ENCODE measurements around the gene KRT8. TPM values are rescaled to one million over a fixed set of nuclear protein-coding genes. Genes with fewer than 3 reads are reported as not detected.

The KRT8 gene
- total RNA-seq, 2 experiments from 2014 or later, result 0.56 to 1.1 TPM

DNA sequence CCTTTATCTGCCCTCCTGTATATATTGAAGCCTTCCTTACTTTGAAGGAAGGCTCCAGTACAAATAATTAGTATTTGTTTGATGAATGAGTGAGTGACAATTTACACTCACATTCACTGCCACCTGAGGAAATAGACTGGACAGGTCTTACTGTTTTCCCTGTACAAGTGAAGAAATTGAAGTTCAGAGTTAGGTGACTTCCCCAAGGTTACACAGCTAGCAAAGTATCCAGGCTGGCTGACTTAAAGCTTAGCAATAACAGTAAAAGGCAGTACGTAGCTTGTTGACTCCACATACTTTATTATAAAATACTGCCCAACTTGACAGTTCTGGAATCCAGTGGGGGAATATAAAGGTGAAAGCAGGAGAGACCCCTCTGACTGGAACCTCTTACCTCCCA, 41.5 kb upstream of the KRT8 start:
- H3K4me1 Mint-ChIP-seq, result peaks cover 4% of the 10 kb centered on the region
- no peaks in the 10 kb centered on the region for H3K36me3 Mint-ChIP-seq (ENCODE audit: low read depth)
- no peak overlapping the region for H3K27ac Mint-ChIP-seq
- POLR2A ChIA-PET, result interaction anchor here (0.6 kb wide), 1 partner anchor 166 kb away, joined by 4 read pairs; no protein-coding TSS in a partner anchor
- CTCF ChIA-PET, result interaction anchor here (0.9 to 1.8 kb wide), 3 partner anchors 10 to 61 kb away, joined by 3 to 7 read pairs (median 4); no protein-coding TSS in a partner anchor
- DNase-seq (no peak), ATAC-seq (no peak)
- H3K4me3 Mint-ChIP-seq, result no peak overlapping the region
- peaks cover 2% of the 10 kb centered on the region for H3K27me3 Mint-ChIP-seq
- no peaks in the 10 kb centered on the region for H3K9me3 Mint-ChIP-seq (ENCODE audit: low read depth)
- intact Hi-C loops (cut with DNase I, micrococcal nuclease), result no loop called here

DNA sequence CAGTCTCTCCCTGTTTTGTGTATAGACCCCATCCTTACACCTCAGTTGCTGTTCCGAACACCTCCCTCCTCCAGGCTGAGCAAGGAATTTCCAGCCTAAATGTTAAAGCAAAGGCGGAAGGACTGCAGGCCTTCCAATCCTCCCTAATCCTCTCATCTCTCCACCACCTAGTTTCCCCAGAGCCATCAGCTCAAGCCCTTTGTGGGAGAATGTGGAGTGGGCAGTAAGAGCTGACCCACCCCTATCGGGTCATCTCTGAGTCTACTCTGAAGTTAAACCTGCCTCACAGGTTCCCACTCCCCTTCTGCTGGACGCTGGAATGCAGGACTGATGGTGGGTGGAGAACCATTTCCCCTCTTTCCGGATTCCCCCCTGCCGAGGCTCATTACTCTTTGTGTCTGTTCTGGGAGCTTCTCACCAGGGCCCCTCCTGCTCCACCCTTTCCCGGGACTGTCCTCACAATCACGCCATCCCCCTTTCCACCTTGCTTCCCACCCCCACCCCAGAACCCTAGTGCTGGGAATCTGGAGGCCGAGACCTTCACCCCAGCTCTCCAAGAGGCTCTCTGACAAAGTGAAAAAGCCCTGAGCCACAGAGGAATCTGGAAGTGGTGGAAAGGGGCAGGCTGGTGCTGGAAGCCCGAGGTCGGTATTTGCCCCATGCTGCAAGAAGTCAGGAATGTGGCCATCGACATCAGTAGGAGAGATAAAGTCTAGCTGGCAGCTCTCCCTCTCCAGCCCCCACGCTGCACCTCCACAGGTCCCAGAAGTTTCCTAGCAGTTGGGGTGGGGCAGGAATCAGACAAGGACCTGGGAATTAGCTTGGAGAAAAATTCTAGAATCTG, 40.7 kb upstream of the KRT8 start:
- H3K9me3 Mint-ChIP-seq (ENCODE audit: low read depth), result no peaks in the 10 kb centered on the region
- no peak for DNase-seq
- H3K27ac Mint-ChIP-seq, result no peak overlapping the region
- ChIA-PET CTCF (interaction anchor here (0.6 to 1.8 kb wide), 7 partner anchors 11 to 66 kb away, joined by 3 to 7 read pairs (median 4); no protein-coding TSS in a partner anchor), POLR2A (interaction anchor here (0.6 kb wide), 1 partner anchor 165 kb away, joined by 4 read pairs; no protein-coding TSS in a partner anchor)
- intact Hi-C loops (cut with DNase I, micrococcal nuclease), result no loop called here
- peaks cover 2% of the 10 kb centered on the region for H3K27me3 Mint-ChIP-seq
- ATAC-seq, result no peak
- no peak overlapping the region for H3K4me3 Mint-ChIP-seq
- peaks cover 4% of the 10 kb centered on the region for H3K4me1 Mint-ChIP-seq
- no peaks in the 10 kb centered on the region for H3K36me3 Mint-ChIP-seq (ENCODE audit: low read depth)

DNA sequence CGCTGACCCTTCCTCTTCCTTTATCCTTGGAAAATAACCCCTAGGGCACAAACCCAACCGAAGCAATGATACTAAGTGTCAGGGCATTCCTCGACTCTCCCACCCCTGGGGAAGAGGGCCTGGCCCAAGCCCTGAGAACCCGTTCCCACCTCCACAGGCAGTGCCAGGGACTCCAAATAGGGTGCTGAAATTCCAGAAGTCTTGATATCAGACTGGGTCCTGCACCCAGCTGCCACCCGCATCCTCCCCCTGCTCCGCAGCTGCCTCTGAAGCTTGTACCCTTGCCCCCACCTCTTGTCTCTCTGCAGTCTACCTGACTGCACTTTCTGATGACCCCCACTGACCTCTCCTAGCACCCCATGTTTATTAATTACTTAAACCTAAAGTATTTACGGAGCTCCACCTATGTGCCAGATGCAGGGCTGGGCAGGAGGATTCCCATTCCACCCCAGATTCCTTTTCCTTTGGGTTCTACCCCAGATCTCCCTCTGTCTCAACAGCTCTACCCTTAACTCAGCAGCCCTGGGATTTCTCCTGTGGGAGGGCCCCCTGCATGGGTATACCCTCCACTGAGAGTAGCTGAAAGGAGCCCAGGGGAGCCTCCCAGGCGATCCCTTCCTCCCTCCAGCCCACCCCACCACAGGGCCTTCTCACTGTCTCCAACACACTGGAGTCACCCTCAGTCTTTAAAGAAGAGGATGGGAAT, 40.0 kb upstream of the KRT8 start:
- Mint-ChIP-seq H3K4me3 (no peak overlapping the region), H3K27me3 (peaks cover 2% of the 10 kb centered on the region), H3K27ac (no peak overlapping the region), H3K36me3 (ENCODE audit: low read depth) (no peaks in the 10 kb centered on the region), H3K9me3 (ENCODE audit: low read depth) (peaks cover under 1% of the 10 kb centered on the region), H3K4me1 (peaks cover 4% of the 10 kb centered on the region)
- intact Hi-C loops (cut with DNase I, micrococcal nuclease), result no loop called here
- POLR2A ChIA-PET, result no interaction called here
- DNase-seq, result no peak
- ATAC-seq, result no peak
- CTCF ChIA-PET, result interaction anchor here (0.5 to 1.8 kb wide), 6 partner anchors 12 to 65 kb away, joined by 3 to 7 read pairs (median 4); no protein-coding TSS in a partner anchor

DNA sequence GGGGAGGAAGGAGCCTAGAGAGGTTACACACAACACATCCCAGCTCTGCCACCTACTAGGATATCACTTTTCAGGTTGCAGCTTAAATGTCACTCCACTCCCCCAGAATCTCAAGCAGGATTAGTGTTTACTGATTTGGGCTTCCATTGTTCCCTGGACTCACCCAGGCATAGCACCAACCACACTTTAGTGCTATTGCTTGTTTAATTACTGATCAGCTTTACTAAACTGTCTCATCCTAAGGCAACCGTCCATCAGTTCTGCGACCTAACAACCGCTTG, 38.0 kb upstream of the KRT8 start:
- ATAC-seq (no peak), DNase-seq (no peak)
- H3K27me3 Mint-ChIP-seq, result peaks cover 2% of the 10 kb centered on the region
- H3K4me3 Mint-ChIP-seq, result no peak overlapping the region
- peaks cover 2% of the 10 kb centered on the region for H3K9me3 Mint-ChIP-seq (ENCODE audit: low read depth)
- CTCF ChIA-PET, result interaction anchor here (0.9 kb wide), 1 partner anchor 25 kb away, joined by 3 read pairs; no protein-coding TSS in a partner anchor
- no peak overlapping the region for H3K27ac Mint-ChIP-seq
- intact Hi-C loops (cut with DNase I, micrococcal nuclease), result no loop called here
- POLR2A ChIA-PET, result no interaction called here
- H3K36me3 Mint-ChIP-seq (ENCODE audit: low read depth), result no peaks in the 10 kb centered on the region
- no peaks in the 10 kb centered on the region for H3K4me1 Mint-ChIP-seq

DNA sequence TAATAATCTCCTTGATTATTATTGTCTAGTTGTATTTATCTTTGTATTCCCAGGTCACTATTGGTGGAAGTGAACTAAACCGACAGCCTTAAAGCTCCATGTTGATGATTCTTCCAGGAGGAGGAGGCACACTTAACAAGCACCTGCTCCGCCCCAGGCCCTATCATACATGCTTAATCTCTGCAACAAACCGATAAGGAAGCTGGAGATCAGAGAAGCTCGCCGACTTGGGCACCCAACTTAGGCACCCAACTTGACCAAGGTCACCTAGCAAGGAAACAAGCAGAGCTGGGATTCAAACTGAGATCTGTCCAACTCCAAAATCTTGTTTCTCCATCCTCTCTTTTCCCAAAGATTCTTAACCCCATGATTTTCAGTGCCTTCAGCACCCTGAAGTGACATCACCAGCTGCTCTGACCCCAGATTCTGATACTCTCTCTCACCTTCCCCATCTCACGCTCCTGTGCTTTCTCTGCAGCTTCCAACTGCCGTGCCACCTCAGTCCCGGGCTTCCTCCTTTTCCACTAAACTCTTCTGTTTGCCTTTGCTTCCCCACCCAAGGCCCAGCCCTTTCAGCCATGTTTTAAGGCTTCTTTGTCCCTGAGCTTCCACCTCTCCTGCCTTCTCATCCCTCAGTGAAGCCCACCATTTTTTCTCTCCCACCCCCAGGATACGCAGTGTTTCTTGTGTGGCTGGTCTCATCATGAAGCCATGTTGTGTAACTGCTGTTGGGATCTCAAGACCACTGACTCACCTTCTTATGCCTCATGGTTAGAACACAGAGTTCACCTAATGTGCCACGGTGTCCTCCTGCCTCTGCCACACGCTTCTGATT, 37.4 kb upstream of the KRT8 start:
- POLR2A ChIA-PET, result no interaction called here
- DNase-seq (no peak), ATAC-seq (no peak)
- H3K27me3 Mint-ChIP-seq, result peaks cover 2% of the 10 kb centered on the region
- no peaks in the 10 kb centered on the region for H3K4me1 Mint-ChIP-seq
- H3K9me3 Mint-ChIP-seq (ENCODE audit: low read depth), result peaks cover 2% of the 10 kb centered on the region
- H3K4me3 Mint-ChIP-seq, result no peak overlapping the region
- no peak overlapping the region for H3K27ac Mint-ChIP-seq
- intact Hi-C loops (cut with DNase I, micrococcal nuclease), result no loop called here
- CTCF ChIA-PET, result interaction anchor here (0.6 to 1.1 kb wide), 3 partner anchors 9 to 77 kb away, joined by 3 to 4 read pairs (median 4); no protein-coding TSS in a partner anchor
- H3K36me3 Mint-ChIP-seq (ENCODE audit: low read depth), result no peaks in the 10 kb centered on the region

DNA sequence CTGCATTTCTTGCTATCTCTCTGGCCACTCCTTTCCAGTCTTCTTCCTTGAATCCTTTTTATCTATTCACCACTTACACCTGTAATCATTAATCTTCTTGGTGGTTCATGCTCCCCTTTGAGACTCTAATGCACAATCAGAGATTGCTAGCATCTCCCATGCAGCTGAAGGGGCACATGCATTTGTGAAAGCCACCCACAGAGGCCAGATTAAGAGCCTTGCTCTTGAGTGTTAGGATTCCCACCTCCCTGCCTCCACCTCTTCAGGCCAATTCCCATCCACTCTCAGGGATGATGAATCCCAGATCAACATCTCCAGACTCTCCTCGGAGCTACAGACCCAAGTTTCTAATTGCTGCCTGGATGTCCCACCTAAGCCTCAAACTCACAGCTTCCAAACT, 24.7 kb upstream of the KRT8 start:
- no peak for DNase-seq
- H3K36me3 Mint-ChIP-seq (ENCODE audit: low read depth), result no peaks in the 10 kb centered on the region
- no peaks in the 10 kb centered on the region for H3K9me3 Mint-ChIP-seq (ENCODE audit: low read depth)
- H3K27ac Mint-ChIP-seq, result no peak overlapping the region
- H3K27me3 Mint-ChIP-seq, result peaks cover 5% of the 10 kb centered on the region
- intact Hi-C loops (cut with DNase I, micrococcal nuclease), result no loop called here
- H3K4me1 Mint-ChIP-seq, result no peaks in the 10 kb centered on the region
- CTCF ChIA-PET, result interaction anchor here (1.2 kb wide), 1 partner anchor 41 kb away, joined by 3 read pairs; no protein-coding TSS in a partner anchor
- POLR2A ChIA-PET, result no interaction called here
- H3K4me3 Mint-ChIP-seq, result no peak overlapping the region
- ATAC-seq, result no peak

DNA sequence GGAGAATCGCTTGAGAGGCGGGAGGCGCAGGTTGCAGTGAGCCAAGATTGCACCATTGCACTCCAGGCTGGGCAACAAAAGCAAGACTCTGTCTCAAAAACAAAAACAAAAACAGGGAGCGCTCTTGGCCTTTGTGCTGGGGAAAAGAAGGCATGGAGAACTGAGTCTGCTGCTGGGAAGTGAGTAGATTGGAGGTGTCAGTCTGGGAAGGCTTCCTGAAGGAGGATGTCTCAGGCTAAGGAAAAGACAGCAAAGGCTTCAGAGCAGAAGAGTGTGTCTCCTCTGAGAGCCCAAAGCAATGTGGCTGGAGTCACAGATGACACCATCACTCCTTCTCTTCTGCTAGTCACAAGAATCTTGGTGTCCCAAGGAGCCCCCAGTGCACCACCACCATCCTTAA, 23.1 kb upstream of the KRT8 start:
- POLR2A ChIA-PET, result no interaction called here

DNA sequence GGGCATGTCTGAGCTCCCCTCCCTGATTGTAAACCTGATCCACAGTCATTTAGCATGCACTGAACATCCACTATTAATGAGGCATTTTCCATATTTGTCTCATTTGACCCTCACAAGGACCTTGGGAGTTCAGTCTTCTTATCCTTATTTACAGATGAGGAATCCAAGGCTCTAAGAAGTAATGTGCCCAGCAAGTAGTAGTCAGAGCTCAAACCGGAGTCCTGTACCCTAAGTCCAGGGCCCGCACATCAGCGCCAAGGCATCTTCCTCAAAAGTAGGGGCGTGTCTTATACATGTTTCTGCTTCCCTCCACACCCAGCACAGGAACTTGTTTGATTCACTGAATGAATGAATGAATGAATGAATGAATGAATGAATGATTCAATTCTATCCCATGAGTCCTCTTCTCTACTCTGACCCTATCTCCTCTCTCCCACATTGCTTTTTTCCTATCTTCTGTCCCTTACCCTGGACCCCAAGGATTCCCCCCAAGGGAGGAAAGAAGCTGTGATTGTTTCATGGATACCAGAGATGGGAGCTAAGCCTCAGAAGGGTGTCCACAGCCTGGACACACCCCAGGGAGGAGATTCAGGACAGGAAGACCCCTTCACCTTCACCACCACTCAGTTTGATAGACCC, 21.8 kb upstream of the KRT8 start:
- ChIA-PET CTCF (interaction anchor here (0.6 to 2.6 kb wide), 2 partner anchors 42 to 1056 kb away, joined by 3 to 10 read pairs; no protein-coding TSS in a partner anchor), POLR2A (no interaction called here)
- Mint-ChIP-seq H3K27ac (no peak overlapping the region), H3K4me1 (no peaks in the 10 kb centered on the region), H3K4me3 (no peak overlapping the region), H3K27me3 (peaks cover 3% of the 10 kb centered on the region), H3K9me3 (ENCODE audit: low read depth) (no peaks in the 10 kb centered on the region), H3K36me3 (ENCODE audit: low read depth) (no peaks in the 10 kb centered on the region)
- intact Hi-C loops (cut with DNase I, micrococcal nuclease), result no loop called here
- no peak for DNase-seq
- no peak for ATAC-seq

More for the DNA sequence above, 23.1 kb upstream of the KRT8 start:
- H3K27ac Mint-ChIP-seq, result no peak overlapping the region
- ATAC-seq (no peak), DNase-seq (no peak)
- H3K9me3 Mint-ChIP-seq (ENCODE audit: low read depth), result no peaks in the 10 kb centered on the region
- CTCF ChIA-PET, result no interaction called here
- peaks cover 5% of the 10 kb centered on the region for H3K27me3 Mint-ChIP-seq
- no peaks in the 10 kb centered on the region for H3K36me3 Mint-ChIP-seq (ENCODE audit: low read depth)
- no peaks in the 10 kb centered on the region for H3K4me1 Mint-ChIP-seq
- intact Hi-C loops (cut with DNase I, micrococcal nuclease), result no loop called here
- H3K4me3 Mint-ChIP-seq, result no peak overlapping the region

DNA sequence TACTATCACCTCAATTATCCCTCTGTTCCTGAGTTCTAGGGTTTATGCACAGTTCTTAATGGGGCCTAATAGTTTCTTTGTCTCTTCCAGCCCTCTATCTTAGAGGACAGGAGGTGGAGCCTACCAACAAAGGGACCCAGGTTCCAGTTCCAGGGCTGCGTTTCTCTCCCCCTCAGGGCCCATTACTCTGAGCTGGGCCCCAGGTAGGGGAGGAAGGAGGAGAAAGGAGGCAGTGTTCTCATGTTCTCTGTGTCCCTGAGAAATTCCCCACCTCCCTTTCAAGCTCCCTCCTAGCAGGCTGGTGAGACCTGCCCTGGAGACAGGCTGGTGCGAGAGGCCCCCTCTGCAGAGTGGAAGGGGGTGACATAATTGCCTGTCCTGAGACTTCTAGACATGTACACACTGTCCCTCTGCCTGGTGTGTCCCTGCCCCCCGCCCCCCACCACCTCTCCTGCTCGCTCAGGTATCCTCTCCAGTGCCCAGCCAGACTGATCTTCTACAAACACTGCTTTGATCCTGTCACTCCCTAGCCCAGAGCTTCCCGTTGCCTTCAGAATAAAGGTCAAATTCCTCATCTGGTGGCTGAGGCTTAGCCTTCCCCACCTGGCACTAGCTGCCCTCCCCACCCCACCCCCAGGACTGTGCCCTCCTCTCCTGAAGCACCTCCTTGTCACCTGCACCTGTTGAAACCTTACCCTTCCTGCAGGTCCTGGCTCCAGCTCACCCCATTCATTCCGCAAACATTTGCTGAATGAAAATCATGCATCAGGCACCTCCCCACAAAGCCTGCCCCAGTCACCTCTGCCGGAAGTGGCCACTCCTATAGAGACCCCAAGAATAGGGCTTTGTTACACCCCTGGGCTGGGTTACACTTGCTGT, 21.1 kb upstream of the KRT8 start:
- Mint-ChIP-seq H3K4me3 (no peak overlapping the region), H3K4me1 (no peaks in the 10 kb centered on the region), H3K9me3 (ENCODE audit: low read depth) (no peaks in the 10 kb centered on the region), H3K36me3 (ENCODE audit: low read depth) (no peaks in the 10 kb centered on the region), H3K27me3 (peaks cover 3% of the 10 kb centered on the region), H3K27ac (no peak overlapping the region)
- ATAC-seq (no peak), DNase-seq (no peak)
- POLR2A ChIA-PET, result no interaction called here
- CTCF ChIA-PET, result interaction anchor here (2.6 kb wide), 1 partner anchor 41 kb away, joined by 10 read pairs; no protein-coding TSS in a partner anchor
- intact Hi-C loops (cut with DNase I, micrococcal nuclease), result no loop called here
